Ascending aorta (tissue), 2 donors: Measurements from ENCODE around the gene TENT5C. TPM values are rescaled to one million over a fixed set of nuclear protein-coding genes. Genes with fewer than 3 reads are reported as not detected.

Source experiments
- DNase-seq, 2 donors: peaks; one replicate each; pipeline ENCODE4 v3.0.0-alpha.2; 2019; ENCODE audit warnings: low spot score in 2 of 2
- H3K27ac ChIP-seq, 2 donors: fragments of 200-600 bp; sonication (generic); one replicate each; pipeline ENCODE4 v1.5.1; 2016 to 2017; ENCODE audit warnings: mild to moderate bottlenecking in 1 of 2
- H3K27me3 ChIP-seq: fragments of 200-600 bp; sonication (generic); one replicate; pipeline ENCODE4 v1.5.1; 2017
- H3K36me3 ChIP-seq, 2 donors: fragments of 200-600 bp; sonication (generic); one replicate each; pipeline ENCODE4 v1.5.1; 2016
- H3K4me1 ChIP-seq, 2 donors: fragments of 200-600 bp; sonication (generic); one replicate each; pipeline ENCODE4 v1.5.1; 2016 to 2017; ENCODE audit warnings: mild to moderate bottlenecking in 1 of 2
- H3K4me3 ChIP-seq, 2 donors: fragments of 200-600 bp; sonication (generic); one replicate each; pipeline ENCODE4 v1.5.1; 2016 to 2017; ENCODE audit warnings: mild to moderate bottlenecking in 1 of 2
- H3K9me3 ChIP-seq, 2 donors: fragments of 200-600 bp; sonication (generic); one replicate each; pipeline ENCODE4 v1.5.1; 2016
- CTCF ChIP-seq, 3 experiments: fragments of 200-600 bp in 2 of 3; fragments of 450-650 bp in 1 of 3; sonication (generic) in 2 of 3; IDR thresholded peaks; one replicate each; pipeline ENCODE4 v1.5.1; 2016 to 2019; ENCODE audit warnings: antibody characterized with exemption in 3 of 3, mild to moderate bottlenecking in 1 of 3, moderate library complexity in 1 of 3
- intact Hi-C: fragments of 100-400 bp; cut with DNase I; formaldehyde crosslinking; loops from one replicate; pipeline ENCODE4 v1.15.1; 2023
- total RNA-seq: library from RNA; depleted of rRNA; stranded (reverse); fragments of >200 nt; gene quantifications from one replicate; pipeline ENCODE4 v1.1.0, GENCODE V29; 2016

Gene TENT5C
- total RNA-seq, 1 donor from 2014 or later: 0.32 TPM

- intact Hi-C loops: loop anchor here (5.0 kb wide), 1 partner anchor 146 kb away; no protein-coding TSS in a partner anchor
- H3K27ac ChIP-seq: peak overlapping the region; percentile 35 to 53
- no peak for DNase-seq
- H3K4me1 ChIP-seq: peaks cover 0 to 32% of the 10 kb centered on the region in 2 donors
- H3K36me3 ChIP-seq: no peaks in the 10 kb centered on the region
- TF ChIP-seq CTCF (IDR thresholded peaks at IDR 0.05): no peak
- no peak overlapping the region for H3K4me3 ChIP-seq
- H3K27me3 ChIP-seq: no peaks in the 10 kb centered on the region
- H3K9me3 ChIP-seq: no peaks in the 10 kb centered on the region
Observed at GRCh38 chr1:117676615-117677130, 70.8 kb downstream of the TENT5C start.

Other genes with a start within 250 kb of the TENT5C start
- gene MAN1A2, start 238.6 kb upstream of the TENT5C start, total RNA-seq: 25.4 TPM